ENCODE data around the gene MATN4.

The MATN4 gene

DNA sequence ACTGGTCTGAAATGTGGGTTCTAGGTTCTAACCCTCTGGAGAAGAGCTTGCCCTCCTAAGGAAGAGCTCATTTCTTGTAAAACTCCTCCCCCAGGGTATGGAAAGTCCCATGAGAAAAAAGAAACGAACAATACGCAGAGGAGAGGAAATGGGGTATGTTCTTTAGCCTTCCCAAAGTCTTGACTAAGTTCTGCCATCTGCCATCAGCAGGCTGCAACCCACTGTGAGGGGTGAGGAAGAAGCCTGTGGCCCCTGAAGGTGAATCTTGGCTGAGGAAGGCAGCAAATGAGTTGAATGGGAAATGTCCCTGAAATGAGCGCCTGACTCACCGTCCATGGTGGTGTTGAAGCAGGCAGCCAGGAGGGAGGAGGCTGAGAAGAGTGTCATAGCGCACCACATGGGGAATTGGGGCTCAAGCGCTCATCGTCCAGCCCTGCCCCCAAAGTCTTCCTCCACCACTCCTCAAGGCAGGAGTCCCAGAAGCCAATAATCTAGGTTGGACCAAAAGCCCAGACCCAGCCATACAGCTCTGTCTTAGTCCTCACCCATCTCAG, 10.4 kb upstream of the MATN4 start:
- H3K27ac ChIP-seq, result no peak overlapping the region
- TF ChIP-seq CTCF (conservative IDR thresholded peaks at IDR 0.05), result no peak
- TF ChIP-seq ZFX (IDR thresholded peaks at IDR 0.05), result no peak

DNA sequence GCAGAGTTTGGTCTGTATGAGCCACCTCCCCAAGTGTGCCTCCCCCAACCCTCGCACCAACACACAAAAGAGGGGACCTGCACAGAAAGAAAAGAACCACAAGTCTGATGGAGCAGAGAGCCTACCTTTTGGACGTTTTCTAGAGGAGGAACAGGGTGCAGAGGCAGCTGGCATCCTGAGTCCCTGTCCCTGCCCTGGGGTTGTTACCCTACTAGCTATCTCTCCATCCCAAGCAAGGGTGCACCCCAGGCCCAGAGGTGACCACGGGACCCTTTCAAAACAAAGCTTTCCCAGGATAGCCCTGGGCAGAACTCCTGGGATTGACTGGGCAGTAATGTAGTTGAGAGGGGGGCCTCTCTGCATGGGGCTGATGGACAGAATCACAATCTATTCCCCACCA, 9.7 kb upstream of the MATN4 start:
- TF ChIP-seq ZFX (IDR thresholded peaks at IDR 0.05) (no peak), CTCF (conservative IDR thresholded peaks at IDR 0.05) (no peak)
- H3K27ac ChIP-seq, result no peak overlapping the region

DNA sequence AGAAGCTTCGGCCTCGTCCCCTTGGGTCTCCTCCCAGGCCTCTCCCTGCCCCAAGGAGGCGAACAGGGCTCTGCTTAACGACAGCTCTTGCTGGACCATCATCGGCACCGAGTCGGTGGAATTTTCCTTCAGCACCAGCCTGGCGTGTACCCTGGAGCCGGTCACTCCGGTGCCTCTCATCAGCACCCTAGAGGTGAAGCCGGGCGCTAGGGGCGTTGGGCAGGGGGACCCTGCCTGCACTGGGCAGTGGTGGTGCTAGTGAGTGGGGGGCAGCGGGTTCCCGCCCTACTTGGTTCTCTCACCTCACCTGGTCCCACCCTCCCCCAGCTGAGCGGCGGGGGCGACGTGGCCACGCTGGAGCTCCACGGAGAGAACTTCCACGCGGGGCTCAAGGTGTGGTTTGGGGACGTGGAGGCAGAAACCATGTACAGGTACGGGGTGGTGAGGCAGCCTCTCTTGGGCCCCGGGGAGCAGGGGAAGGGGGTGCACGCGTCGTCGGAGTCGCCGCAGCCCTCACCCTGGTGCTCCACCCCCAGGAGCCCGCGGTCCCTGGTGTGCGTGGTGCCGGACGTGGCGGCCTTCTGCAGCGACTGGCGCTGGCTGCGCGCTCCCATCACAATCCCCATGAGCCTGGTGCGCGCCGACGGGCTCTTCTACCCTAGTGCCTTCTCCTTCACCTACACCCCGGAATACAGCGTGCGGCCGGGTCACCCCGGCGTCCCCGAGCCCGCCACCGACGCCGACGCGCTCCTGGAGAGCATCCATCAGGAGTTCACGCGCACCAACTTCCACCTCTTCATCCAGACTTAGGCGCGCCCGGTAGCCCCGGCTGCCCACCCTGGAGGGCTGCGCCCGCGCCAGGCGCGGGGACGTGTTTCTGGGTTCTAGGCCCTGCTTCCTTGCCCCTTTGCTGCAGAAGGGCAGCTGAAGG, 8.3 kb upstream of the MATN4 start:
- TF ChIP-seq ZFX (IDR thresholded peaks at IDR 0.05), result no peak
- no peak for TF ChIP-seq CTCF (conservative IDR thresholded peaks at IDR 0.05)

GRCh38 chr20:45315672-45316071, 7.6 kb upstream of the MATN4 start:
- no peak overlapping the region for H3K27ac ChIP-seq
- TF ChIP-seq CTCF (conservative IDR thresholded peaks at IDR 0.05), result no peak
- TF ChIP-seq ZFX (IDR thresholded peaks at IDR 0.05), result no peak

More for the DNA sequence above, 8.3 kb upstream of the MATN4 start:
- no peak overlapping the region for H3K27ac ChIP-seq

DNA sequence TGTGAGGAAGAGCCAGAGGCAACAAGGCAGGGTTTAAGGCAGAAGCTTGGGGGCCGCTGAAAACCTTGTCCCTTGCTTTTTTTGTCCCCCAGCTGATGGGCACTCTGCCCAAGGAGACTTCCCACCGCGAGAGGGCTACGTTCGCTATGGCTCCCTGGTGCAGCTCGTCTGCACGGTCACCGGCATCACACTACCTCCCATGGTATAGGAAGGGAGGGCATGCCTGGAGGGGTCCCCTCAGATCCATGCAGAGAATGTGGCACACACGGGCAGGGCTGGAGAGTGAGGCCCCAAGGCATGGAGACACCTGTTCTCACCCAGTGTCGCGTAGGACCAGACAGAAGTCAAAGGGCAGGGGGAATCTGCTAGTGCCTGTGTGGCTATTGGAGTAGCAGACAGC, 5.8 kb upstream of the MATN4 start:
- TF ChIP-seq ZFX (IDR thresholded peaks at IDR 0.05) (no peak), CTCF (conservative IDR thresholded peaks at IDR 0.05) (no peak)
- H3K27ac ChIP-seq, result no peak overlapping the region

GRCh38 chr20:45313065-45313695, 5.1 kb upstream of the MATN4 start:
- TF ChIP-seq ZFX (IDR thresholded peaks at IDR 0.05), result no peak
- TF ChIP-seq CTCF (conservative IDR thresholded peaks at IDR 0.05), result no peak
- peak overlapping the region; percentile 5; the same call in 1 of the 2 replicates for H3K27ac ChIP-seq

GRCh38 chr20:45312241-45312640, 4.1 kb upstream of the MATN4 start:
- TF ChIP-seq ZFX (IDR thresholded peaks at IDR 0.05) (no peak), CTCF (conservative IDR thresholded peaks at IDR 0.05) (no peak)
- no peak overlapping the region for H3K27ac ChIP-seq

Data from C4-2B (cell line).